HEK293T (cell line): ENCODE measurements around the gene RASA3.
"Not testable (repeated sequence)": the region's sequence is repeated elsewhere in the genome, so short reads cannot be mapped to it uniquely, and the experiment has no call there.

Experiments
- CTCF ChIA-PET: fragments of 350-600 bp; formaldehyde crosslinking; extraction: SDS; loops from one replicate; lab custom pipeline; 2021; ENCODE audit warnings: antibody characterized with exemption, inconsistent platforms; lab: Yijun Ruan, JAX
- POLR2A ChIA-PET: fragments of 350-600 bp; formaldehyde crosslinking; extraction: SDS; loops from one replicate; lab custom pipeline; 2020; ENCODE audit warnings: antibody characterized with exemption, inconsistent platforms; lab: Yijun Ruan, JAX
- DNase-seq: peaks from one replicate; pipeline ENCODE4 v3.0.0; 2012; ENCODE audit warnings: mixed read lengths; ENCODE audit errors: extremely low spot score
- ARNT ChIP-seq: fragments of 450-650 bp; IDR thresholded peaks from 2 replicates; pipeline ENCODE4 v1.6.1; 2017; ENCODE audit warnings: mild to moderate bottlenecking
- BHLHE40 ChIP-seq: fragments of 450-650 bp; IDR thresholded peaks from 2 replicates; pipeline ENCODE4 v1.6.1; 2016; ENCODE audit warnings: mild to moderate bottlenecking, moderate library complexity, borderline replicate concordance
- CTBP1 ChIP-seq: fragments of 450-650 bp; IDR thresholded peaks from 2 replicates; pipeline ENCODE4 v1.6.1; 2016; ENCODE audit warnings: borderline replicate concordance
- ELF4 ChIP-seq: fragments of 450-650 bp; IDR thresholded peaks from 2 replicates; pipeline ENCODE4 v1.6.1; 2017; ENCODE audit warnings: antibody characterized with exemption
- FOXA1 ChIP-seq: fragments of 450-650 bp; IDR thresholded peaks from 2 replicates; pipeline ENCODE4 v1.6.1; 2016; ENCODE audit warnings: mild to moderate bottlenecking
- FOXK2 ChIP-seq: fragments of 450-650 bp; IDR thresholded peaks from 2 replicates; pipeline ENCODE4 v1.6.1; 2016; ENCODE audit warnings: mild to moderate bottlenecking
- FOXM1 ChIP-seq: fragments of 450-650 bp; IDR thresholded peaks from 2 replicates; pipeline ENCODE4 v1.6.1; 2017; ENCODE audit warnings: mild to moderate bottlenecking, borderline replicate concordance
- HDGF ChIP-seq: fragments of 450-650 bp; IDR thresholded peaks from 2 replicates; pipeline ENCODE4 v1.6.1; 2017; ENCODE audit warnings: antibody characterized with exemption, borderline replicate concordance
- L3MBTL2 ChIP-seq: fragments of 450-650 bp; conservative IDR thresholded peaks from 2 replicates; pipeline ENCODE4 v1.6.1; 2016; ENCODE audit warnings: mild to moderate bottlenecking
- LEF1 ChIP-seq: fragments of 450-650 bp; IDR thresholded peaks from 2 replicates; pipeline ENCODE4 v1.6.1; 2017; ENCODE audit warnings: mild to moderate bottlenecking, borderline replicate concordance
- NFRKB ChIP-seq: fragments of 450-650 bp; IDR thresholded peaks from 2 replicates; pipeline ENCODE4 v1.6.1; 2016; ENCODE audit warnings: mild to moderate bottlenecking, moderate library complexity
- SP1 ChIP-seq: fragments of 450-650 bp; IDR thresholded peaks from 2 replicates; pipeline ENCODE4 v1.6.1; 2017
- SUZ12 ChIP-seq: fragments of 450-650 bp; IDR thresholded peaks from 2 replicates; pipeline ENCODE4 v1.6.1; 2016; ENCODE audit warnings: mild to moderate bottlenecking
- TARDBP ChIP-seq: fragments of 450-650 bp; IDR thresholded peaks from 2 replicates; pipeline ENCODE4 v1.6.1; 2016
- ZNF384 ChIP-seq: fragments of 450-650 bp; IDR thresholded peaks from 2 replicates; pipeline ENCODE4 v1.6.1; 2016
- TF ChIP-seq, protein P1 (sequence below): fragments of 450-650 bp; IDR thresholded peaks from 2 replicates; pipeline ENCODE4 v1.6.1; 2016

Gene RASA3

DNA sequence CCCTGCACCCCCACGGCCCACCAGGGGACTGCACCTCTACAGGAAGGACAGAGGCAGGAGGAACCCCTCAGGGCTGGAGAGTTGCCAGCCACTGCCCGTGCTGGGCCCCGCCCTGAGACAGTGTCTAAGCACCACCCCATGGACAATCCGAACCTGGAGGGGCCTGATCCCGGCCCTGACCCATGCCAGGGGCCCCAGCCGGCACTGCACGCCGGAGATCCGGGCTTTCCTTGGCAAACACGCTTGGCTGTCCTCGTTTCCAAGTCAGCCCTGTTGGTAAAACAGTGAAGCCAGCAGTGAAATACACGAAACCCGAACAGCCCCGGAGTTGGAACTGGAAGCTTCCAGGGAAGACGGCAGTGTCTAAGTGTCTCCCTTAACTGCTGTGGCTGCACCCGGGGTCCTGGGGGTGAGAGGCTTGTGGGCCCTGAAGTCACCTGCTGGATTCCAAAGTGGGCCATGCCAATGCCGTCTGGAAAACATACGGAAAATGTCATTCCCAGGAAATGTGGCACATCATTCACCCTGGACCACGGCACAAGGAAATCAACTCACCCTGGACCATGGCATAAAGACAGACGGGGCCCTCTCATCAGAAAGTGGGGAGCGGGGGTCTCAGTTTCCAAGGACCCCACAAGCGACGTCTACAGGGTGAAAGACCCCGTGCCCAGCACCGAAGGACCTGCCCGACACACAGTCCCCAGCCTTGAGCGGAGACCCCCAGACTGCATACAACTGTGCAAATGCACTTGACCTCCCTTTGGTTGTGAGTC lies 30.9 kb downstream of the RASA3 start:
- ChIA-PET POLR2A (no interaction called here), CTCF (no interaction called here)
- TF ChIP-seq HDGF (no peak), FOXM1 (no peak), CTBP1 (no peak), SUZ12 (no peak), ZNF384 (no peak), L3MBTL2 (no peak), FOXK2 (no peak), FOXA1 (no peak)
- TF ChIP-seq, protein P1, sequence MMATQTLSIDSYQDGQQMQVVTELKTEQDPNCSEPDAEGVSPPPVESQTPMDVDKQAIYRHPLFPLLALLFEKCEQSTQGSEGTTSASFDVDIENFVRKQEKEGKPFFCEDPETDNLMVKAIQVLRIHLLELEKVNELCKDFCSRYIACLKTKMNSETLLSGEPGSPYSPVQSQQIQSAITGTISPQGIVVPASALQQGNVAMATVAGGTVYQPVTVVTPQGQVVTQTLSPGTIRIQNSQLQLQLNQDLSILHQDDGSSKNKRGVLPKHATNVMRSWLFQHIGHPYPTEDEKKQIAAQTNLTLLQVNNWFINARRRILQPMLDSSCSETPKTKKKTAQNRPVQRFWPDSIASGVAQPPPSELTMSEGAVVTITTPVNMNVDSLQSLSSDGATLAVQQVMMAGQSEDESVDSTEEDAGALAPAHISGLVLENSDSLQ, result no peak
- no peak for DNase-seq

DNA sequence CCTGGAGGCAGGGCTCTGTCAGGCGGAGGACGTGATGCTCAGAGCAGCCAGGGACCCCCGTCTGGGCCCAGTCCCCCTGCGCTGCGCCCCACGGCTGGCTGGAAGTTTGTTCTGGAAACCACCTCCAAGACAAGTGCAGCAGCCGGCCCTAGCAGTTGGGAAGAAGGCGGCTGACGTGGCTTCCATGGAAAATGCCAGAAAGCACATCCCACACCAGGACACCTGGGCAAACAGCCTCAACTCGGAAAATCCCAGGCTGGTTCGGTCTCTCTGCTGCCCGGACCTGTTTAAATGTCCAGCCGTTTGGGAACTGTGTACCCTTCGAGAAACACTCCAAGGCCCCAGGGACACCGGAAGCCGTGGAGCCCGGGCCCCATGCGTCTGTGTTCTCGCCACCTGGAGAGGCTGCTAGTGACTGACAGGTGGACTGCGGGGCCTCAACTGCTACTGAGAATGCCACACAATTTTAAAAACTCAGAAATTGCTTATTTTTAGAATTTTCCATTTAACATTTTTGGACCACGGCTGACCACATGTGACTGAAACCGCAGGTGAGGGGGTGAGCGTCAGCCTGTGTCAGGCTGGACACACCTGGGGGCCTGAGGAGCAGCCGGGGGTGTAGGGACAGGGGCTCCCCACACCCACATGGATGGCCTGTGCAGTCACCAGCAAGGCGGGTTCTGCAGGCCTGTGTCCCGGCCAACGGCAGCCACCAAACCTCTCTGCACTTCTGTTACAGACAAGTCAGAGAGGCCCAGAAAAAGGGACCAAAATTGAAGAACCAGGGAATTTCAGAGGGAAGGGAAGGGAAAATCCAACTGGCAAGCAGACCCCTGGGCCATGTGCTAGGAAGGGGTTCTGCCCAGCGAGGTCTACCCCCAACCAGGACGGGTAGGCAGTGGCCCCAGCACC lies 31.7 kb downstream of the RASA3 start:
- ChIA-PET POLR2A (no interaction called here), CTCF (no interaction called here)
- DNase-seq, result no peak
- no peak for TF ChIP-seq ARNT
- no peak for TF ChIP-seq ZNF384
- no peak for TF ChIP-seq HDGF
- TF ChIP-seq FOXM1, result no peak
- no peak for TF ChIP-seq LEF1
- TF ChIP-seq L3MBTL2, result no peak
- no peak for TF ChIP-seq NFRKB
- no peak for TF ChIP-seq CTBP1
- no peak for TF ChIP-seq BHLHE40
- no peak for TF ChIP-seq SP1
- no peak for TF ChIP-seq ELF4
- no peak for TF ChIP-seq SUZ12
- no peak for TF ChIP-seq FOXA1
- TF ChIP-seq, protein P1, result no peak
- no peak for TF ChIP-seq FOXK2
- no peak for TF ChIP-seq TARDBP

DNA sequence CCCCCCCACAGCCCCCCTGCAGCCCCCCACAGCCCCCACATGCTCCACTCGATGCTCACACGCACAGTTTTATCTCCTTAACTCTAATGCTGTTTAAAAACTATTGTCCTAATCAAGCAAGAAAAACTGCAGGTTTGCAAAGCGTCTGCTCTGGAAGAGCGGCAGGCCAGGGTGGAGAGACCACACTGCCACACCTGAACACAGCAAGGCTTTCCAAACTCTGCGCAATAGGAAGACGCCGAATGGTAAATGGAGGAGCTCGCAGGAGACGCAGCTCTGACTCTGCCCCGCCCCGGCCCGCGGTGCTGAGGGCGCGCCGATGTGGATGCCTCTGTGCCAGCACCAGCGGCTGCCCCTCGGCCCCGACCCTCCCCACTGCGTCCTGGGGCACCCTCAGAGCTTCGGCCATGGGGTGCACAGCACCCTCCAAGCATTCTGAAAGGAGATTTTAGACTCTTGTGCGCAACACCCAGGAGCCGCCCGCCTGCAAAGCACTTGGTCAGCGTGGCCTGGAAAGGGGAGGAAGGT lies 32.4 kb downstream of the RASA3 start:
- DNase-seq, result no peak
- CTCF ChIA-PET, result no interaction called here
- POLR2A ChIA-PET, result no interaction called here
- TF ChIP-seq NFRKB (no peak), TARDBP (no peak), L3MBTL2 (no peak), ELF4 (no peak), HDGF (no peak)

DNA sequence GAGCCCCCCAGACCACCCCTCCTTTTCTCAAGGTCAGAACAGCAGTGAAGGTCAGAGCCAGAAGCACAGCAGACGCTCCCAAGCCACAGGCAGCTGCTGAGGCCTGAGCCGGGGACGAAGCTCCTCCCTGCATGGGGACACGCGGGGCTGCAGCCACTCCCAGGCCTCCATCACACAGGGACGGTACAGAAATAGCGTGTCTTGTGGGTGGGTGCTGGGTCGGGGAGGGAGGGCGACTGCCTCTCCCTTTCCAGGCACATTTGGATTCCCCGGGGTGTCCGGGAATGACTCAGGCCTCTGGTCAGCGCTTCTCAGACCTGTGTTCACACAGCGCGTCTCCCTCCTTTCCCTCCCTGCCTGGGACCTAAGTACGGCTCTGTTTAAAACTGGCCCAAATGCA lies 33.2 kb downstream of the RASA3 start:
- ChIA-PET POLR2A (no interaction called here), CTCF (no interaction called here)
- TF ChIP-seq CTBP1 (no peak), TARDBP (no peak), HDGF (no peak)
- peak; percentile 53 for DNase-seq

DNA sequence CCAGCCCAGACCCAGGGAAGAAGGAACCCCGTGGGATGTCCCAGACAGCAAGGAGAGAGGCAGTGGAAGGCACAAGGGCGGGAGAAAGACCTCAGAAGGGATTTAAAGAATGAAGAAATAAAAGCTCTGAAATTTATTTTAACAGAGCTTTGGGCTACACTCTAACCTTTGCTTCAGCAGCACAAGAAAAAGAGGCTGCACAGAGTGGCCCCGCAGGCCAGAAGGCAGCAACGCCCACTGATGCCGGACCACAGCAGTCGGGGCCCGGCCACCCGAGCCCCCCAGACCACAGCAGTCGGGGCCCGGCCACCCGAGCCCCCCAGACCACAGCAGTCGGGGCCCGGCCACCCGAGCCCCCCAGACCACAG lies 33.8 kb downstream of the RASA3 start:
- DNase-seq, CTCF ChIA-PET, POLR2A ChIA-PET: not testable (repeated sequence)

DNA sequence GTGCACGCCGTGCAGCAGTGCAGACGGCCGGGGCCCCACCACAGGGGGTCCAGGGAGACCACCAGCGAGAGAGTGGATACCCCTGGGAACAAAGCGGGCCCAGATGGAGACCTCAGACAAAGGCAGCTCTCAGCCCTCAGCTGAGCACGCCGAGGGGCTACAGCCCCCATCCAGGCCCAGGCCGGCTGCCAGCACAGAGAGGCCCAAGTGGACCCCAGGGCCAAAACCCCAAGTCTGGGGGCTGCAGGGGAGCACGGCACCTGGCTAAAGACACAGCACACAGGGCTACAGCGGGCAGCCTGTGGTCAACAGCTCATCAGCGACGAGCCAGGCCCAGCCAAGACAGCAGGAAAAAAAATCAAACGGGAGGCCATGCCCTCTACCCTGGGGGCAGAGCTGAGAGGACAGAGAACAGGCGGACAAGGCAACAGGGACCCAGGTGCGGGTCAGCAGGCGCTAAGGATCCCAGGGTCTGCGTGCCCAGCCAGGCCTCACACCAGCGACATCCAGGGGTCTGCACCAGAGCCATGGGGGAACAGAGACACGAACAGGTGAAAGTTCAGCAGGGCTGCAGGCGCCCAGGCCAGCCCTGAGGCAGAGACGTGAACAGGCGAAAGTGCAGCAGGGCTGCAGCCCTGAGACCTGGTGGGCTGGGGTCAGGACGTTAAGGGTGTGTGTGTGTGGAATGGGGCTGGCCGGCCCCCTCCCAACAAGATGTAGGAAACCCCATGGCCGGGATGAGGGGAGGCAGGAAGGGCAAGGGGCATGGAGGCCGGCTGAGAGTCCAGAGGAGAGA lies 34.3 kb downstream of the RASA3 start:
- CTCF ChIA-PET, result no interaction called here

More for the DNA sequence above, 34.3 kb downstream of the RASA3 start:
- DNase-seq, result no peak
- TF ChIP-seq L3MBTL2 (no peak), NFRKB (no peak), SUZ12 (no peak), FOXK2 (no peak), HDGF (no peak), FOXA1 (no peak), BHLHE40 (no peak), SP1 (no peak), TARDBP (no peak), ARNT (no peak), LEF1 (no peak), ELF4 (no peak), CTBP1 (no peak), ZNF384 (no peak), FOXM1 (no peak)
- TF ChIP-seq, protein P1, result no peak
- POLR2A ChIA-PET, result no interaction called here
